Astrocyte (in vitro differentiated cells and primary cell): ENCODE measurements around the gene KRT76.

ENCODE experiments used
- EZH2 ChIP-seq: IDR thresholded peaks from 2 replicates; pipeline ENCODE4 v1.6.1; 2012; ENCODE audit warnings: mild to moderate bottlenecking, low read length, inconsistent platforms; ENCODE audit not compliant: insufficient read depth
- TF ChIP-seq, protein P1 (sequence below): IDR thresholded peaks from 2 replicates; pipeline ENCODE4 v1.5.1; 2011; ENCODE audit warnings: low read depth, mild to moderate bottlenecking, inconsistent platforms, low read length, moderate library complexity; ENCODE audit not compliant: insufficient read depth

DNA sequence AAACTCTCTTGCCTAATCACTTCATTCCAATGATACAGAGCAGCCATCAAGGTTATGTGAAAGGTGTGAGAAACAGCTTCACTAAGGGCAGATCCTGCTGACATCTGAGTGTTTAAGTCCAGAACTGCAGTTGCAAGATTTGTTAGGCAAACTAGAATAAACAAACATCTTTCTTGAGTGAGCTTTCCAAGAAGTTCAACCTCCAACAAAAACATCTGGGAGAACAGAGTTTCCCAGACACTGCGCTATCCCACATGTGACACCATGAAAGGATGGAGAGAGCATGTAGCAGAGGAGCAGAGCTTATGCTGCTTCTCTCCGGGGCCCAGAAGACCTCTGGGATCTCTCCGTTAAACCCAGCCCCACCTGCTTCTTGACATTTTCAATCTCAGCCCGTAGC lies 5.6 kb downstream of the KRT76 start:
- TF ChIP-seq, protein P1, sequence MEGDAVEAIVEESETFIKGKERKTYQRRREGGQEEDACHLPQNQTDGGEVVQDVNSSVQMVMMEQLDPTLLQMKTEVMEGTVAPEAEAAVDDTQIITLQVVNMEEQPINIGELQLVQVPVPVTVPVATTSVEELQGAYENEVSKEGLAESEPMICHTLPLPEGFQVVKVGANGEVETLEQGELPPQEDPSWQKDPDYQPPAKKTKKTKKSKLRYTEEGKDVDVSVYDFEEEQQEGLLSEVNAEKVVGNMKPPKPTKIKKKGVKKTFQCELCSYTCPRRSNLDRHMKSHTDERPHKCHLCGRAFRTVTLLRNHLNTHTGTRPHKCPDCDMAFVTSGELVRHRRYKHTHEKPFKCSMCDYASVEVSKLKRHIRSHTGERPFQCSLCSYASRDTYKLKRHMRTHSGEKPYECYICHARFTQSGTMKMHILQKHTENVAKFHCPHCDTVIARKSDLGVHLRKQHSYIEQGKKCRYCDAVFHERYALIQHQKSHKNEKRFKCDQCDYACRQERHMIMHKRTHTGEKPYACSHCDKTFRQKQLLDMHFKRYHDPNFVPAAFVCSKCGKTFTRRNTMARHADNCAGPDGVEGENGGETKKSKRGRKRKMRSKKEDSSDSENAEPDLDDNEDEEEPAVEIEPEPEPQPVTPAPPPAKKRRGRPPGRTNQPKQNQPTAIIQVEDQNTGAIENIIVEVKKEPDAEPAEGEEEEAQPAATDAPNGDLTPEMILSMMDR = no peak
- no peak for TF ChIP-seq EZH2
